Measurements from ENCODE around the gene WDR45B. TPM values are rescaled to one million over a fixed set of nuclear protein-coding genes. Genes with fewer than 3 reads are reported as not detected.
"Not testable (repeated sequence)": the region's sequence is repeated elsewhere in the genome, so short reads cannot be mapped to it uniquely, and the experiment has no call there.

WDR45B gene
- polyA plus RNA-seq, 1 experiment: 141 TPM

- no peak for TF ChIP-seq CTCF (IDR thresholded peaks at IDR 0.05; ENCODE audit: insufficient read depth, low read depth, low read length)
- no peak for DNase-seq (ENCODE audit: low read depth)
- ChIA-PET POLR2A (no interaction called here), CTCF (interaction anchor here (0.8 kb wide), 1 partner anchor 11 kb away, joined by 3 read pairs; no protein-coding TSS in a partner anchor)
- Histone ChIP-seq H3K27me3 (ENCODE audit: control insufficient read depth, insufficient read depth, low read length) (no peaks in the 10 kb centered on the region), H3K4me3 (ENCODE audit: low read depth, low read length) (no peak overlapping the region), H3K36me3 (ENCODE audit: control insufficient read depth, insufficient read depth, low read length) (peaks cover 14% of the 10 kb centered on the region)
Measured at GRCh38 chr17:82587234-82588086, 60.8 kb downstream of the WDR45B start.

- no peak for TF ChIP-seq CTCF (IDR thresholded peaks at IDR 0.05; ENCODE audit: insufficient read depth, low read depth, low read length)
- ChIA-PET CTCF (interaction anchor here (0.8 kb wide), 1 partner anchor 10 kb away, joined by 3 read pairs; no protein-coding TSS in a partner anchor), POLR2A (no interaction called here)
- Histone ChIP-seq H3K36me3 (ENCODE audit: control insufficient read depth, insufficient read depth, low read length) (peaks cover 18% of the 10 kb centered on the region), H3K27me3 (ENCODE audit: control insufficient read depth, insufficient read depth, low read length) (no peaks in the 10 kb centered on the region), H3K4me3 (ENCODE audit: low read depth, low read length) (no peak overlapping the region)
- no peak for DNase-seq (ENCODE audit: low read depth)
Measured at GRCh38 chr17:82586576-82587233, 61.5 kb downstream of the WDR45B start.

- DNase-seq (ENCODE audit: low read depth); H3K27me3 ChIP-seq (ENCODE audit: control insufficient read depth, insufficient read depth, low read length); CTCF ChIA-PET; POLR2A ChIA-PET; H3K4me3 ChIP-seq (ENCODE audit: low read depth, low read length): not testable (repeated sequence)
- peaks cover 18% of the 10 kb centered on the region for H3K36me3 ChIP-seq (ENCODE audit: control insufficient read depth, insufficient read depth, low read length)
Measured at GRCh38 chr17:82585935-82586575, 62.2 kb downstream of the WDR45B start.

GRCh38 chr17:82583720-82584234, 64.5 kb downstream of the WDR45B start:
- ChIA-PET POLR2A (no interaction called here), CTCF (no interaction called here)
- Histone ChIP-seq H3K36me3 (ENCODE audit: control insufficient read depth, insufficient read depth, low read length) (peaks cover 20% of the 10 kb centered on the region), H3K4me3 (ENCODE audit: low read depth, low read length) (no peak overlapping the region), H3K27me3 (ENCODE audit: control insufficient read depth, insufficient read depth, low read length) (no peaks in the 10 kb centered on the region)
- TF ChIP-seq CTCF (IDR thresholded peaks at IDR 0.05; ENCODE audit: insufficient read depth, low read depth, low read length): no peak
- DNase-seq (ENCODE audit: low read depth): no peak

GRCh38 chr17:82582709-82583108, 65.5 kb downstream of the WDR45B start:
- DNase-seq (ENCODE audit: low read depth): no peak
- ChIA-PET POLR2A (no interaction called here), CTCF (interaction anchor here (1.0 kb wide), 1 partner anchor 30 kb away, joined by 7 read pairs; no protein-coding TSS in a partner anchor)
- peaks cover 18% of the 10 kb centered on the region for H3K36me3 ChIP-seq (ENCODE audit: control insufficient read depth, insufficient read depth, low read length)
- no peak overlapping the region for H3K4me3 ChIP-seq (ENCODE audit: low read depth, low read length)
- no peaks in the 10 kb centered on the region for H3K27me3 ChIP-seq (ENCODE audit: control insufficient read depth, insufficient read depth, low read length)
- no peak for TF ChIP-seq CTCF (IDR thresholded peaks at IDR 0.05; ENCODE audit: insufficient read depth, low read depth, low read length)

Measured in BJ (cell line).